Measurements from ENCODE around the gene PPP1R12B.
"Not testable (repeated sequence)": the region's sequence is repeated elsewhere in the genome, so short reads cannot be mapped to it uniquely, and the experiment has no call there.

Gene PPP1R12B

DNA sequence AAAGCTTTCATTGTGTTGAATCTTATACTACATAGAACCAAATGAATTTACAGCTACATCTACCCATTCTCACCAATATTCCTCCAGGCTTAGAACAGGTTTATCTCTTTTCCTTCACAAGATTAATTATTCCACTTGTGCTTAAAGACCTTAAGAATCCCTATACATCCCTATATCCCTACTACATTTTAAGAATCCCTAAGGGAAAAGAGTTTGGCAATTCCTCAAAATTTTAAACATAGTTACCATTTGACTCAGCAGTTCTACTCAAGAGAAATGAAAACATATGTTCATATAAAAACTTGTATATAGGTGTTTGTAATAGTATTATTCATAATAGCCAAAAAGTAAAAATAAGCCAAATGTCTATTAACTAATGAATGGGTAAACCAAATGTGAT lies 140.6 kb downstream of the PPP1R12B start:
- not testable (repeated sequence) for DNase-seq

DNA sequence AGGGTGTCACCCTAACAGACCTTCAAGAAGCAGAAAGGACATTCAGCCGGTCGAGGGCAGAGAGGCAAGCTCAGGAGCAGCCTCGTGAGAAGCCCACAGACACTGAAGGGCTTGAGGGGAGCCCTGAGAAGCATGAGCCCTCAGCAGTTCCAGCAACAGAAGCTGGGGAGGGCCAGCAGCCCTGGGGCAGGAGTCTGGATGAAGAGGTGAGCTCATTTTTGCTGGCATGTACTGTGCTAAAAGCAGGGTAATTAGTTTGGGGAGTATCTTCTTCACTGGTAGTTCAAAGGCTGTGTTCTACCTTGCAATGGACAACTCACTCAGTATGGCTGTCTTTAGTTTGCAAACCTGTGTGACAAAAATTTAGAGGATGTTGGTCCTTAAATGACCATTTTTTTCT lies 144.6 kb downstream of the PPP1R12B start:
- not testable (repeated sequence) for DNase-seq

GRCh38 chr1:202498542-202498941 lies 150.0 kb downstream of the PPP1R12B start:
- DNase-seq: no peak

DNA sequence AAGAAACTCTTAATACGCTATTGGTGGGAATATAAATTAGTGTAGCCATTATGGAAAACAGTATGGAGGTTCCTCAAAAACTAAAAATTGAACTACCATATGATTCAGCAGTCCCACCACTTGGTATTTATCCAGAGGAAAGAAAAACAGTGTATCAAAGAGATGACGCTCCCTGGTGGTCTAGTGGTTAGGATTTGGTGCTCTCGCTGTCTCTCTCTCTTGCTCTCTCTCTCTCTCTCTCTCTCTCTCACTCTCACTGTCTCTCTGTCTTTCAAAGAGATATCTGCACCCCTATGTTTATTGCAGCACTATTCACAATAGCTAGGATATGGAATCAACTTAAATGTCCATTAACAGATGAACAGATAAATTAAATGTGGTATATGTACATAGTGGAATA lies 151.5 kb downstream of the PPP1R12B start:
- not testable (repeated sequence) for DNase-seq

GRCh38 chr1:202501281-202501680 lies 152.8 kb downstream of the PPP1R12B start:
- no peak for DNase-seq

- DNase-seq: no peak
Measured at GRCh38 chr1:202505356-202505755, 156.9 kb downstream of the PPP1R12B start.

GRCh38 chr1:202505880-202506575 lies 157.5 kb downstream of the PPP1R12B start:
- DNase-seq: not testable (repeated sequence)

DNA sequence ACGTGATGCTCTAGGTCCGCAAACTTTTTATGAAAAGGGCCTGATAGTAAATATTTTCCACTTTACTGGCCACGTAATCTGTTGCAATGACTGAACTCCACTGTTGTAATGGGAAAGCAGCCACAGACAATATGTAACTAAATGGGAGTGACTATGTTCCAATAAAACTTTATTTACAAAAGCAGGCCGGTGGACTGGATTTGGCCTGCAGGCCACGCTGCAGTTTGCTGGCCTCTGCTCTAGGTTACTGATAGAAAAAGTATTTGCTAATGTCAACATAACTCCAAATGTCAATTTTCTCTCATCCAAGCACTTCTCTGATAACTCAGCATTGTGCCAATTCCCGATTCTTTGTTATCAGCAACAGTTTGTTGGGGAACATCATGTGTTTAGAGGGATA lies 160.4 kb downstream of the PPP1R12B start:
- DNase-seq: not testable (repeated sequence)

DNA sequence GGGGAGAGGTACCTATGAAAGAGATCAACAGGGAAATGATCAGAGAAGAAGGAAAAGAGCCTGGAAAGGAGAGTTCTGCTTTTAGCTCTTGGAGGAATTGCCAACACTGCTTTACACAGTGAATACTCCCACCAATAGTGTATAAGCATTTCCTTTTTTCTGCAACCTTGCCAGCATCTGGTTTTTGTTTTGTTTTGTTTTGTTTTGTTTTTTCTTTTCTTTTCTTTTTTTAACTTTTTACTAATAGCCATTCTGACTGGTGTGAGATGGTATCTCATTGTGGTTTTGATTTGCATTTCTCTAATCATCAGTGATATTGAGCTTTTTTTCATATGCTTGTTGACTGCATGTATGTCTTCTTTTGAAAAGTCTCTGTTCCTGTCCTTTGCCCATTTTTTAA lies 165.4 kb downstream of the PPP1R12B start:
- not testable (repeated sequence) for DNase-seq

GRCh38 chr1:202516434-202516877 lies 168.0 kb downstream of the PPP1R12B start:
- DNase-seq: no peak

DNA sequence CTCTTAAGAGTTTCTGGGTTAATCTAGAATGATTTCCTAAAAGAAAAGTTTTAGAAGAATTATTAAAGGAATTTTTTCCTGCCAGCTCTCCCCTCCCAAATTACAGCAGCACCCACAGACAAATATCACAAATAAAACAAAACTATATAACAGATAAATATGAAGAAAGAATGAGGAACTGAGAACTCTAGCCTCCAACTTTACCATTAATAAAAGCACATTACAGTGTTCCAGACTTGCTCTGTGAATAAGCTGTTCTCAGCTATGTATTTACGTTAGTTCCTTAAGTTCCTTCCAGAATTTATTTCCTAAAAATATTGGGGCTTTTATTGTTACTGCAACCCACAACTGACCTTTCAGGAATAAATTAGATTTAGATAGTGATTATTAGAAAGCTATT lies 168.6 kb downstream of the PPP1R12B start:
- DNase-seq: not testable (repeated sequence)

- DNase-seq: not testable (repeated sequence)
Measured at GRCh38 chr1:202518180-202518579, 169.7 kb downstream of the PPP1R12B start.

- not testable (repeated sequence) for DNase-seq
Measured at GRCh38 chr1:202518905-202519304, 170.4 kb downstream of the PPP1R12B start.

- not testable (repeated sequence) for DNase-seq
Measured at GRCh38 chr1:202520129-202520856, 171.8 kb downstream of the PPP1R12B start.

DNA sequence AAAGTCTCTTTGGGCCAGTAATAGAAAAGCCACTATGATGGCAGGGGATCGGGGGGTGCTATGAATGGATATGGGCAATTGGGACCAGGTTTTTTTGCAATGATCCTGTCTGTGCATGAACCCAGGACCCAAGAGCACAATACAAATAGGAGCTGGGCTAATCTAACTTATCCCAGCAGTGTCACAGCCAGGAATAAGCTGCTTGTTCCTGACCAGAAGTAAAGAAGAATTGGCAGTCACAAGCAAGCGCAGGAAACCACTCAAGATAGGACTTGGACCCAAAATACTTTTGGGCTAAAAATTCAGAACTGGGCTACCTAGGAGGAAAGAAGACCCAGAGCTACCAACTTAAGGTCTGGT lies 172.3 kb downstream of the PPP1R12B start:
- DNase-seq: not testable (repeated sequence)

DNA sequence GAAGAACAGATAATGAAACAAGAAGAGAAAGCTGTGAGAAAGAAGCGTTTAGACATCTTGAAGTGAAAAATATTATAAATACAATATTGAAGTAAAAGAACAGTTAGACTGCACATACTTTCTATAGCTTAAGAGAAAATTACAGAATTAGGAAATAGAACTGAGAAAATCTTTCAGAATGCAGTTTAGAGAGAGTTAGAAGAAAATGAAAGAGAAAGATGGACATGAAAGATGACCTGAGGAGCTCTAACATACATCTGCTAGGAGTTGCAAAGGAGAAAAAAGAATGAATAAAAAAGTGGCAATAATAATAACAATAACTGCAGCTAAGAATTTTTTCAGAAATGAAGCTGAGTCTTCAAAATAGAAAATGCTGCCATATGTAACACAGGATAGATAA lies 173.0 kb downstream of the PPP1R12B start:
- not testable (repeated sequence) for DNase-seq

DNA sequence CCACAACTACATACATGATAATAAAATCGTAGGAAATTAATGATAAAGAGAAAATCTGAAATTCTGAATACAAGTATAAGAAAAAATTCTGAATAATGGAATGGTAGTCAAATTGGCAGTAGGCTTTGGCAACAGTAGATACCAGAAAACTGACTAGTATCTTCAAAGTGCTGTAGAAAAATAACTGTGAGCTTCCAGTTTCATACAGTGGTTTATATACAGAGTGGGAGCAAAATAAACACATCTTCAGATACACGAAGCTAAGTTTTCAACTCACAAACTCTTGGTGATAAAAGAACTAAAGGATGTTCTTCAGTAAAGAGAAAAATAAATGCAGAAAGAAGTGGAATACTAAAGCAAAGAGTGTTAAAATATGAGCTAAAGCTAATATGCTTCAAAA lies 173.4 kb downstream of the PPP1R12B start:
- no peak for DNase-seq

DNA sequence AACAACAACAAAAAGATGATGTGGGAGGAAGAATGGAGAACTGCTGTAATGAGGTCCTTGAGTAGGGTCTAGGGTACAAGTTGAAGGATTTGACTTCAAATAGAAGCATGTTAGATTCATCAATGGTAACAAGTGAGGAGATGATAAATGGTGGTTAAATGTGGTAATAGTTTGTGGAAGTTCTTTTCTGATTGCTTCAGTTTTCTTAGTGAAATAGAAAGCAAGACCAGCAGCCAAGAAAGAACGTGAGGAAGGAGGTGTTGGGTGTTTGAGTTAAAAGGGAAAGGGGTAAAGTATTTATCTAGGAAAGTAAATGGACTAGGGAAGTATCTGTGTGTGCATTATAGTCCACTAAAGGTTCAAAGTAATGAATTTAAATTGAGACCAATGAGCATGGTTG lies 177.6 kb downstream of the PPP1R12B start:
- not testable (repeated sequence) for DNase-seq

GRCh38 chr1:202528096-202528722 lies 179.7 kb downstream of the PPP1R12B start:
- not testable (repeated sequence) for DNase-seq

- DNase-seq: not testable (repeated sequence)
Measured at GRCh38 chr1:202530686-202531085, 182.2 kb downstream of the PPP1R12B start.

DNA sequence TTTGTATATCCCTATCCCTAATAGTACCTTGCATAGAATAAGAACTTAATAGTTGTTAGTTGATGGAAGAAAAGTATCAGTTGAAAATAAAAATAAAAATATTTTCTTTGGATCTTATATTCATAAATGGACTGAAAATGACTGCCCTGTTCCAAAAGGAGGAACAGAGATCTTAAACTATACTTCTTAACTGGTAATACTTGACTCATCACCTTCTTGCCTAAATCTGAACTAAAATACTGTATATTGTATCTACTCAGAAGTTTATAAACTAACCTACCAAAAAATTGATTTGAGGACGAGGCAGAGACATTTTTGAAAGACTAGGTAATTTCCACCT lies 182.9 kb downstream of the PPP1R12B start:
- DNase-seq: no peak

- DNase-seq: not testable (repeated sequence)
Measured at GRCh38 chr1:202531812-202532616, 183.5 kb downstream of the PPP1R12B start.

DNA sequence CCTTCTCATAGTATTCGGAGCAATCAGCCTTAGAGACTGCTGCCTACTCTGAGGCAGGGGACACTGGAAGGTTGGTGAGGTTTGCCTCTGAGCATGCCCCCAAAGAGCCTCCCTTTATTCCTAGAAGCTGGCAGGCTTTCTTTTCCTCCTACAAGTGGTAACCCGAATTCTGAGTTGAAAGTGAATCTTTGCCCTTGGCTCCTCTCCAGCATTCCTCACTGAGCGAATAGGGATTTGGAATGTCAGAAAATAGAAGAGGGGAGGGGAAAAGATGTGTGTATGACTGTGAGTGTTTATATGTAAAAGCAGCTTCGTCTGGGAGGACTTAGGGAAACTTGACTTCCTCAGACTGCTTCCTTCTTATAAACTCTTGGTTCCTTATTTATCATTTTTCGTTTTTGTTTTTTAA lies 190.7 kb downstream of the PPP1R12B start:
- not testable (repeated sequence) for DNase-seq

Data from T-helper 1 cell (primary cell).